K562 (cell line): ENCODE data around the gene GLI1. TPM values are rescaled to one million over a fixed set of nuclear protein-coding genes. Genes with fewer than 3 reads are reported as not detected.
A peak's percentile ranks its signal among the peaks of the same experiment; 100 is the strongest.

ENCODE experiments used
- CXXC5 ChIP-seq: fragments of 250-450 bp; sonication (Bioruptor Pico); IDR thresholded peaks from 2 replicates; pipeline ENCODE4 v1.8.0; 2022; ENCODE audit warnings: inconsistent platforms, mild to moderate bottlenecking, moderate library complexity
- DPF2 ChIP-seq: fragments of 450-650 bp; IDR thresholded peaks from 2 replicates; pipeline ENCODE4 v1.6.1; 2016
- GABPB1 ChIP-seq: sonication (generic); formaldehyde crosslinking; IDR thresholded peaks from 2 replicates; pipeline ENCODE4 v1.8.0; 2022; ENCODE audit warnings: mild to moderate bottlenecking, missing genetic modification reagents
- GTF2F1 ChIP-seq: IDR thresholded peaks from 2 replicates; pipeline ENCODE4 v1.6.1; 2011; ENCODE audit warnings: low read depth, low read length, improper control_type of control experiment
- HSF4 ChIP-seq: fragments of 250-450 bp; sonication (Bioruptor Pico); IDR thresholded peaks from 2 replicates; pipeline ENCODE4 v2.1.2; 2022; ENCODE audit warnings: mild to moderate bottlenecking, moderate library complexity, borderline replicate concordance
- KLF13 ChIP-seq: fragments of 450-650 bp; IDR thresholded peaks from 2 replicates; pipeline ENCODE4 v1.6.1; 2016; ENCODE audit warnings: missing genetic modification characterization, low read depth, mild to moderate bottlenecking, missing compliant biosample characterization, moderate library complexity, borderline replicate concordance
- OTX1 ChIP-seq: fragments of 450-650 bp; formaldehyde crosslinking; IDR thresholded peaks from 2 replicates; pipeline ENCODE4 v1.4.0; 2022; ENCODE audit warnings: mild to moderate bottlenecking
- PCBP1 ChIP-seq: fragments of 200-400 bp; formaldehyde crosslinking; IDR thresholded peaks from 2 replicates; pipeline ENCODE4 v1.6.1; 2018; ENCODE audit warnings: mild to moderate bottlenecking, low read depth, low read length; ENCODE audit not compliant: poor library complexity, severe bottlenecking
- SMAD3 ChIP-seq: fragments of 450-650 bp; formaldehyde crosslinking; conservative IDR thresholded peaks from 2 replicates; pipeline ENCODE4 v1.4.0; 2020; ENCODE audit warnings: mild to moderate bottlenecking
- TAL1 ChIP-seq: fragments of 450-650 bp; IDR thresholded peaks from 2 replicates; pipeline ENCODE4 v1.6.1; 2016; ENCODE audit warnings: mild to moderate bottlenecking
- TBL1XR1 ChIP-seq, 2 experiments: IDR thresholded peaks; 2 replicates each; pipeline ENCODE4 v1.6.1; 2012; ENCODE audit warnings: improper control_type of control experiment in 2 of 2, low read length in 2 of 2, mild to moderate bottlenecking in 1 of 2
- TEAD1 ChIP-seq, 2 experiments: fragments of 450-650 bp in 1 of 2; sonication (generic) in 1 of 2; formaldehyde crosslinking; IDR thresholded peaks; 2 replicates each; pipeline versions ENCODE4 v1.4.0 to v1.8.0; 2020 to 2022; ENCODE audit warnings: mild to moderate bottlenecking in 2 of 2, missing genetic modification reagents in 1 of 2
- ZNF263 ChIP-seq: sonication (generic); formaldehyde crosslinking; IDR thresholded peaks from 2 replicates; pipeline ENCODE4 v1.8.0; 2022; ENCODE audit warnings: mild to moderate bottlenecking, missing genetic modification reagents, borderline replicate concordance
- ZNF436 ChIP-seq: fragments of 250-450, 450-650 bp; sonication (Bioruptor Pico); formaldehyde crosslinking; IDR thresholded peaks from 2 replicates; pipeline ENCODE4 v1.7.0; 2020; ENCODE audit warnings: mild to moderate bottlenecking
- polyA plus RNA-seq, 8 experiments: library from polyadenylated mRNA; depleted of rRNA in 4 of 8; stranded (reverse) in 5 of 8; unstranded in 3 of 8; fragments of >200 nt; fragmentation: Nextera tagmentation in 2 of 8; fragmentation: Illumina TruSeq in 1 of 8; extraction: Ambion mirVana in 2 of 8; extraction: Trizol in 1 of 8; gene quantifications; 2 replicates each; pipeline versions ENCODE4 v1.2.1 to v1.2.3, GENCODE V29; 2011 to 2014; ENCODE audit warnings: inconsistent platforms in 1 of 8, missing spikeins in 1 of 8
- total RNA-seq, 7 experiments: library from RNA; depleted of rRNA in 6 of 7; stranded (reverse); fragments of >200 nt in 6 of 7; fragmentation: Illumina TruSeq in 2 of 7; extraction: Trizol in 2 of 7; gene quantifications; 2 replicates each; pipeline versions ENCODE4 v1.2.1 to v1.2.3, GENCODE V29; 2011 to 2021; ENCODE audit warnings: low replicate concordance in 1 of 7
- TF ChIP-seq, protein P1 (sequence below), 2 experiments: fragments of 200-800 bp in 1 of 2; sonication (Bioruptor generic) in 1 of 2; sonication (generic) in 1 of 2; formaldehyde crosslinking in 1 of 2; IDR thresholded peaks in 1 of 2; conservative IDR thresholded peaks in 1 of 2; 2 replicates each; pipeline versions ENCODE4 v1.5.0 to v1.6.1; 2016 to 2020; ENCODE audit warnings: missing compliant biosample characterization in 1 of 2, missing genetic modification characterization in 1 of 2, missing genetic modification reagents in 1 of 2
- TF ChIP-seq, protein P2 (sequence below): fragments of 450-650 bp; formaldehyde crosslinking; IDR thresholded peaks from 2 replicates; pipeline ENCODE4 v1.4.0; 2022; ENCODE audit warnings: mild to moderate bottlenecking, moderate library complexity
- TF ChIP-seq, protein P3 (sequence below), 2 experiments: fragments of 150-350 bp in 1 of 2; IDR thresholded peaks; 2 replicates each; pipeline ENCODE4 v1.6.1; 2012 to 2016; ENCODE audit warnings: low read depth in 2 of 2, low read length in 2 of 2, mild to moderate bottlenecking in 1 of 2, moderate library complexity in 1 of 2
- TF ChIP-seq, protein P4 (sequence below): sonication (generic); formaldehyde crosslinking; IDR thresholded peaks from 2 replicates; pipeline ENCODE4 v1.9.0; 2022; ENCODE audit warnings: mild to moderate bottlenecking, missing genetic modification reagents
- TF ChIP-seq, protein P5 (sequence below), 2 experiments: fragments of 450-650 bp; IDR thresholded peaks; 2 replicates each; pipeline ENCODE4 v1.6.1; 2016

Gene GLI1
- total and polyA plus RNA-seq, 9 of the 15 experiments (the other 6 are each of a cell fraction or from before 2014, with no cell fraction given): 0.24 to 3.7 (median 0.61) TPM

DNA sequence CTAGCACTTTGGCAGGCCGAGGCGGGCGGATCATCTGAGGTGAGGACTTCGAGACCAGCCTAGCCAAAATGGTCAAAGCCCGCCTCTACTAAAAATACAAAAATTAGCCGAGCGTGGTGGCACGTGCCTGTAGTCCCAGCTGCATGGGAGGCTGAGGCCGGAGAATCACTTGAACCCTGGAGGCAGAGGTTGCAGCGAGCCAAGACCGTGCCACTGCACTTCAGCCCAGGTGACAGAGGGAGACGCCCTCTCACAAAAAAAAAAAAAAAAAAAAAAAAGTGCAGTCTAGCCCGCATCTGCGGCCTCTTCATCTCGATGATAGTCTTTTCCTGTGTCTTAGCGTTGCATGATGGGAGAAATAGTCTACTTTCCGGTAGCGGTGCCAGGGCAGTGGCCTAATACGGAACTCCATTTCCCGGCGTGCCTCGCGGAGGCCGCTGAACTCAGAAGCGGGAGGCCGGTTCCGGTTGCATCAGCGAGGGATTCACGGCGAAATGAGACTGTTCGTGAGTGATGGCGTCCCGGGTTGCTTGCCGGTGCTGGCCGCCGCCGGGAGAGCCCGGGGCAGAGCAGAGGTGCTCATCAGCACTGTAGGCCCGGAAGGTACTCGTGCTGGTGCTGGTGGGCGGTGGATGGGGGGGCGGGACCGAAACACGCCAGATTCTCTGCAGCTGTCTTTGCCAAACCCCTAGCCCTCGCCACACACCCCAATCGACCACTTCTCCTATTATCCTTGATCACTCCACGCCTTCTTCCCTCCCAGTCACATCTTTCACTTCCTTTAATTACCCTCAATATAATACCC lies 28.2 kb downstream of the GLI1 start, which contains the start of gene MARS1 (continued):
- TF ChIP-seq, protein P1, sequence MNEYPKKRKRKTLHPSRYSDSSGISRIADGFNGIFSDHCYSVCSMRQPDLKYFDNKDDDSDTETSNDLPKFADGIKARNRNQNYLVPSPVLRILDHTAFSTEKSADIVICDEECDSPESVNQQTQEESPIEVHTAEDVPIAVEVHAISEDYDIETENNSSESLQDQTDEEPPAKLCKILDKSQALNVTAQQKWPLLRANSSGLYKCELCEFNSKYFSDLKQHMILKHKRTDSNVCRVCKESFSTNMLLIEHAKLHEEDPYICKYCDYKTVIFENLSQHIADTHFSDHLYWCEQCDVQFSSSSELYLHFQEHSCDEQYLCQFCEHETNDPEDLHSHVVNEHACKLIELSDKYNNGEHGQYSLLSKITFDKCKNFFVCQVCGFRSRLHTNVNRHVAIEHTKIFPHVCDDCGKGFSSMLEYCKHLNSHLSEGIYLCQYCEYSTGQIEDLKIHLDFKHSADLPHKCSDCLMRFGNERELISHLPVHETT (CRISPR knock-in tag; conservative IDR thresholded peaks at IDR 0.05 in 1 of 2, IDR thresholded peaks at IDR 0.05 in 1 of 2): peak in 1 of 2 experiments; percentile 95; a peak in 2 of 4 replicates
- TF ChIP-seq KLF13 (tag): no peak
- TF ChIP-seq TAL1: no peak
- TF ChIP-seq TBL1XR1 (IDR thresholded peaks at IDR 0.05; ENCODE audit: low read length in 2 of 2): peak in 1 of 2 experiments; percentile 57; a peak in 1 of 4 replicates
- peak; percentile 49; the same call in 1 of the 2 replicates for TF ChIP-seq SMAD3 (CRISPR knock-in tag)
- peak; percentile 93 for TF ChIP-seq GABPB1 (CRISPR knock-in tag)
- TF ChIP-seq, protein P2, sequence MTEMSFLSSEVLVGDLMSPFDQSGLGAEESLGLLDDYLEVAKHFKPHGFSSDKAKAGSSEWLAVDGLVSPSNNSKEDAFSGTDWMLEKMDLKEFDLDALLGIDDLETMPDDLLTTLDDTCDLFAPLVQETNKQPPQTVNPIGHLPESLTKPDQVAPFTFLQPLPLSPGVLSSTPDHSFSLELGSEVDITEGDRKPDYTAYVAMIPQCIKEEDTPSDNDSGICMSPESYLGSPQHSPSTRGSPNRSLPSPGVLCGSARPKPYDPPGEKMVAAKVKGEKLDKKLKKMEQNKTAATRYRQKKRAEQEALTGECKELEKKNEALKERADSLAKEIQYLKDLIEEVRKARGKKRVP (CRISPR knock-in tag): peak; percentile 100
- TF ChIP-seq TEAD1 (CRISPR knock-in tag; IDR thresholded peaks at IDR 0.05): peak; percentile 23 to 62; a peak in 1 of 4 replicates
- no peak for TF ChIP-seq ZNF263 (CRISPR knock-in tag)
- TF ChIP-seq HSF4: no peak
- TF ChIP-seq DPF2: no peak
- no peak for TF ChIP-seq PCBP1
- no peak for TF ChIP-seq GTF2F1
- TF ChIP-seq, protein P3, sequence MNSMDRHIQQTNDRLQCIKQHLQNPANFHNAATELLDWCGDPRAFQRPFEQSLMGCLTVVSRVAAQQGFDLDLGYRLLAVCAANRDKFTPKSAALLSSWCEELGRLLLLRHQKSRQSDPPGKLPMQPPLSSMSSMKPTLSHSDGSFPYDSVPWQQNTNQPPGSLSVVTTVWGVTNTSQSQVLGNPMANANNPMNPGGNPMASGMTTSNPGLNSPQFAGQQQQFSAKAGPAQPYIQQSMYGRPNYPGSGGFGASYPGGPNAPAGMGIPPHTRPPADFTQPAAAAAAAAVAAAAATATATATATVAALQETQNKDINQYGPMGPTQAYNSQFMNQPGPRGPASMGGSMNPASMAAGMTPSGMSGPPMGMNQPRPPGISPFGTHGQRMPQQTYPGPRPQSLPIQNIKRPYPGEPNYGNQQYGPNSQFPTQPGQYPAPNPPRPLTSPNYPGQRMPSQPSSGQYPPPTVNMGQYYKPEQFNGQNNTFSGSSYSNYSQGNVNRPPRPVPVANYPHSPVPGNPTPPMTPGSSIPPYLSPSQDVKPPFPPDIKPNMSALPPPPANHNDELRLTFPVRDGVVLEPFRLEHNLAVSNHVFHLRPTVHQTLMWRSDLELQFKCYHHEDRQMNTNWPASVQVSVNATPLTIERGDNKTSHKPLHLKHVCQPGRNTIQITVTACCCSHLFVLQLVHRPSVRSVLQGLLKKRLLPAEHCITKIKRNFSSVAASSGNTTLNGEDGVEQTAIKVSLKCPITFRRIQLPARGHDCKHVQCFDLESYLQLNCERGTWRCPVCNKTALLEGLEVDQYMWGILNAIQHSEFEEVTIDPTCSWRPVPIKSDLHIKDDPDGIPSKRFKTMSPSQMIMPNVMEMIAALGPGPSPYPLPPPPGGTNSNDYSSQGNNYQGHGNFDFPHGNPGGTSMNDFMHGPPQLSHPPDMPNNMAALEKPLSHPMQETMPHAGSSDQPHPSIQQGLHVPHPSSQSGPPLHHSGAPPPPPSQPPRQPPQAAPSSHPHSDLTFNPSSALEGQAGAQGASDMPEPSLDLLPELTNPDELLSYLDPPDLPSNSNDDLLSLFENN (IDR thresholded peaks at IDR 0.05; ENCODE audit: low read depth in 2 of 2, low read length in 2 of 2): no peak; a peak in 1 of 4 replicates
- TF ChIP-seq, protein P4, sequence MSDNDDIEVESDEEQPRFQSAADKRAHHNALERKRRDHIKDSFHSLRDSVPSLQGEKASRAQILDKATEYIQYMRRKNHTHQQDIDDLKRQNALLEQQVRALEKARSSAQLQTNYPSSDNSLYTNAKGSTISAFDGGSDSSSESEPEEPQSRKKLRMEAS (CRISPR knock-in tag): peak; percentile 64
- TF ChIP-seq, protein P5, sequence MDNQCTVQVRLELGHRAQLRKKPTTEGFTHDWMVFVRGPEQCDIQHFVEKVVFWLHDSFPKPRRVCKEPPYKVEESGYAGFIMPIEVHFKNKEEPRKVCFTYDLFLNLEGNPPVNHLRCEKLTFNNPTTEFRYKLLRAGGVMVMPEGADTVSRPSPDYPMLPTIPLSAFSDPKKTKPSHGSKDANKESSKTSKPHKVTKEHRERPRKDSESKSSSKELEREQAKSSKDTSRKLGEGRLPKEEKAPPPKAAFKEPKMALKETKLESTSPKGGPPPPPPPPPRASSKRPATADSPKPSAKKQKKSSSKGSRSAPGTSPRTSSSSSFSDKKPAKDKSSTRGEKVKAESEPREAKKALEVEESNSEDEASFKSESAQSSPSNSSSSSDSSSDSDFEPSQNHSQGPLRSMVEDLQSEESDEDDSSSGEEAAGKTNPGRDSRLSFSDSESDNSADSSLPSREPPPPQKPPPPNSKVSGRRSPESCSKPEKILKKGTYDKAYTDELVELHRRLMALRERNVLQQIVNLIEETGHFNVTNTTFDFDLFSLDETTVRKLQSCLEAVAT (IDR thresholded peaks at IDR 0.05): peak in 1 of 2 experiments; percentile 80; a peak in 2 of 4 replicates
- TF ChIP-seq OTX1 (CRISPR knock-in tag): no peak; the same call in 1 of the 2 replicates
- no peak for TF ChIP-seq ZNF436 (CRISPR knock-in tag)
- TF ChIP-seq CXXC5: peak; percentile 81
